HG03139 (cell line): ENCODE measurements around the gene SLC13A3.
"Not testable (repeated sequence)": the region's sequence is repeated elsewhere in the genome, so short reads cannot be mapped to it uniquely, and the experiment has no call there.

Source experiments
- ATAC-seq: cut with Tn5 transposase; IDR thresholded peaks from one replicate; pipeline ENCODE4 v1.9.1; 2021; ENCODE audit not compliant: unreplicated experiment

The SLC13A3 gene

DNA sequence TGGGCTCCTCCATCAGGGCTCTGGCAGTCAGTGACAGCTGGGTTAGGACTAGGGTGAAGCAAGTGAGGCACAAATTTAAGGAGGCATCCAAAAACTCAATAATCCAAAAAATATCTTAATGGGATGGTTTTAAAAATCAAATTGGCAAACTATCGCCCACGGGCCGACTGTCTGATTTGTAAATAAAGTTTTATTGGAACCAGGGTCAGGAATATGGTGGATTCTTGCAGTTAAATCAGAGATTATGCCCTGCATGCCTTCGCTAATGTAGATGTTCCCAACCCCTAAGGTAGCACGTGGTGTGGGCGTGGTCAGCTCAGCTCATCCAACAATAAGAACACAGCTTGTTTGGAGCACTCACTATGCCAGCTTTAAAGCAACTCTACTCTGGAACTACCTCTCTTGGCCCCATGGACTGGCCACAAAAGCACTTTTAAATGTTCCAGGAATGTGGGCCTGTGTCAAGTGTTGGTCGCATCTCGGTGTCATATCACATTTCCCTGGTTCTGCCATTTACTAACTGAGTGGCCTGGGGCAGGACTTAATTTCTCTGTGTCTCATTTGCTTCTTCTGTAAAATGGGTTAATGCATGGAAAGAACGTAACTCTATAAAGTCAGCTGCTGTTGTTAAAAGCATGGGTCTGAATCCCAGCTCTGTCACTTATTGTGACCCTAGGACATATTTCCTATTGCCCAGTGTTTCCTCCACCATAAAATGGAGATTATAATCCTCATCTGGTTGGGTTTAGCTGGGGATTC, 31.0 kb upstream of the SLC13A3 start:
- ATAC-seq, result no peak

DNA sequence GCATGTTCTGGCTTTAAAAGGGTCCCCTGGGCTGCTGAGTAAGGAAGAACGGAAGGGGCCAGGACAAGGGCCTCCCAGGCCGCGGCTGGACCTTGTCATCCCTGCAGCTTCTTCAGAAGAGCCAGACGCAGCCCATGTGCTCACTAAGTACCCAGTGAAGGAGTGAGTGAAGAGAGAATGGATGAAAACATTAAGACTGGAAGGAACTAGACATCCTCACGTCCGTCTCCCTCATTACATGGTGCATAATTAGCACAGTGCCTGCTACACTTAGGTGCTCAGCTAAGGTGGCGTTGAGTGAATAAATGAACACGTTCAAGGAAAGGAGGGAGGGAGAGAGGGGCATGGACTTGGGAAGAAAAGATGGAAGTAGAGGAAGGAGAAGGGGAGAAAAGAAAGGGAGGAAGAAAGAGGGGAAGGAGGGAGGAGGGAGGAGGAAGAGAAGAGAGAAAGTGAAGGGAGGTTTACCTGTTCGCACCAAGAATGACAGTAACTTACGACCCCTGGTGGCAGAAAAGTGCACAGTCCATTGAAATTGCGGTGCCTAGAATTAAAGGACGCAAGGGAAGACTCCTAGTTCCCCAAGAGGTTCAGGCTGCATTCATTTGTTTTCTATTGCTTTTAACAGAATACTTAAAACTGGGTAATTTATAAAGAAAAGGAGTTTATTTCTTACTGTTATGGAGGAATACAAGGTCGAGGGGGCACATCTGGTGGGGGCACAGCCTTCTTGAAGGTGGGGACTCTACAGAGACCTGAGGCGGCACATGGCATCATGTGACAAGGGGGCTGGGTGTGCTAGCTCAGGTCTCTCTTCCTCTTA, 30.0 kb upstream of the SLC13A3 start:
- no peak for ATAC-seq

DNA sequence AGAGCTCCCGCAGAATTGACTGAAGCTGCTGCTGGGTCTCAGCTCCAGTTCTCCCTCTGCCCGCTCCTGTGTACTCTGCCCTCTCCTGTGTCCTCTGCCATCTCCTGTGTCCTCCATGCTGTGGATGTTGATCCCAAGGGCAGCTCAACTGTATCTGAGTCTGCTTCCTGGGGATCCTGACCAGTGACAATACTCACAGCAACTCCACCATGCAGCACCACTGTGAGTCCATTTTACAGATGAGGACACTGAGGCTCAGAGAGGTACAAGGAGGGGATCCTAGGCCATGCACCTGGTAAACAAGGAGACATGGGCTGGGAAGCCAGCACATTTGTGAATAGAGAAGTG, 29.4 kb upstream of the SLC13A3 start:
- ATAC-seq, result no peak

DNA sequence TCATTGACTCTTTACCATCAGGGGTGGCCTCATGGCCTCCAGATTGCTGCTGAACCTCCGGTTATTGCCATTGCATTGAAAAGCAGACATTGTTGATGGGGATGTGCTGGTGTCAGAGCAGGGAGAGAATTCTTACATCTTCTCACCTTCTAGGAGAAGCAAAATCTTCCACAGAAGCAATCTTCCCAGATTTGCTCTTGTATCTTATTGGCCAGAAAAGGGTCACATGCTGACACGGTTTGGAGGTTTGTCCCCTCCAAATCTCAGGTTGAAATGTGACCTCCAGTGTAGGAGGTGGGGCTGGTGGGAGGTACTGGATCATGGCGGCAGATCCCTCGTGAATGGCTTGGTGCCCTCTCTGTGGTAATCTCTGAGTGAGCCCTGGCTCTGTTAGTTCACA, 27.3 kb upstream of the SLC13A3 start:
- ATAC-seq, result no peak

DNA sequence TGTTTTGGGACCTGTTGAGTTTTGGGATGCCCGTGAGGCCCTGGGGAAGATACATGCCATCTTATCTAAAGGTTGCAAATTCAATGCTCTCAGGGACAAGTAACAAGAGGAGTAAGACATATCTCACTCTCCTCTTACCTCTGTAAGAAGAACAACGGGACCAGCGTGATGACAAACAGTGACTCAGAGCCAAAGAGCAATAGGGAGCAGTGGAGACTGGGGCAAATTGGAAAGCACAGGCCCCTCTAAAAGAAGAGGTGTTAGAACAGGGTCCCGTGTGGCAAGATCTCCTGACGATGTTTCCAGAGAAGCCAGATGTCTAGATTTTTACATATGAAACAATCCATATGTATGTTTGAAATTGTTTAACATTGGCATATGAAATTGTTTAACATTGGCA, 26.3 kb upstream of the SLC13A3 start:
- ATAC-seq, result no peak

DNA sequence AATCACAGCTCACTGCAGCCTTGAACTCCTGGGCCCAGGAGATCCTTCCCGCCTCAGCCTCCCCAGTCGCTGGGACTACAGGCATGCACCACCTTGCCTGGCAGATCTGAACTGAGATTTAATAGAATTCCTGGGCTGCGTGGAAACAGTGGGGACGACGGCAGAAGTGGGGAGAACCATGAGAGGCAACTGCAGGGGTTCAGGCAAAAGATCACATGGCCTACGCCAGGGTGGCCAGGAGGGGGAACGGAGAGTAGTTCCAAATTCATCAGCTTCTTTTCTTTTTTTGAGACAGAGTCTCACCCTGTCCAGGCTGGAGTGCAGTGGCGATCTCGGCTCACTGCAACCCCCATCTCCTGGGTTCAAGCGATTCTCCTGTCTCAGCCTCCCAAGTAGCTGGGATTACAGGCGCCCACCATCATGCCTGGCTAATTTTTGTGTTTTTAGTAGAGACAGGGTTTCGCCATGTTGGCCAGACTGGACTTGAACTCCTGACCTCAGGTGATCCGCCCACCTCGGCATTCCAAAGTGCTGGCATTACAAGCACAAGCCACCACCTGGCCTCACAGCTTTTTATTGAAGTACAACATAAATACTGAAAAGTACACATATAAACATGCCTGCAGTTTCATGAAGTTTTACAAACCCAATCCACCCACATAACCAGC, 25.5 kb upstream of the SLC13A3 start:
- ATAC-seq, result not testable (repeated sequence)

DNA sequence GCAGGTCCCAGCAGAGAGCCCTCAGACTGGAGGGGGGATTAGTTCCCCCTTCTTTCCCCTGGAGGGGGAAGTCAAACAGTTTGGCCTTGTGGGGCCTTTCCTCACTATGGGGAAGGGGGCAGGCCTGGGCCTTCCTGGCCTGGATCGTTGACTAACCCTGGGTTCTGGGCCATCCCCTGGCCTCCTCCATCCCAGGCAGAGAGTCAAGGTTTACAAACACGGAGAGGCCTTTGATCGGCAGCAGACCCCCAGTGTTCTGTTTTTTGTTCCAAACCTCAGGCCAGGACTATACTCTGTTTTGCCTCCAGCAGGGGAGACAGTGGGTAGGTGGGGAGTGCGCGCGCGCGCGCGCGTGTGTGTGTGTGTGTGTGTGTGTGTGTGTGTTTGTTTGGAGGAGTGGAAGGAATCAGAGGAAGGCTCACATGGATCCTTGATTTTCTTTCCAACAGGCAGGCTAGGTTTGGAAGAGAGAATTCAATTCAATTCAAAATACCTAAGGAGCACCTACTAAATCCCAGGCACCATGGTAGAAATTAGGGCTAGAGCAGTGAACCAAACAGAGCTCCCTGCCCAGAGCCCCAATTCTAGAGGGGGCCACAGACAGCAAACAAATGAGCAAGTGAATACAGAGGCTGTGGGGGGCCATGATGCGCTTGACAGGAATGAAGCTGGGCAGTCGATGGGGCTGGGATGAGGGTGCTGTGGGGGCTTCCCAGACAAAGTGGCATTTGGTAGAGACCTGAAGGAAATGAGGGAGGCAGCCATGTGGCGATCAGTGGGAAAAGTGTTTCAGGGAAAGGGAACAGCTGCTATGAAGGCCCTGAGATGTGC, 23.2 kb upstream of the SLC13A3 start:
- ATAC-seq, result no peak

DNA sequence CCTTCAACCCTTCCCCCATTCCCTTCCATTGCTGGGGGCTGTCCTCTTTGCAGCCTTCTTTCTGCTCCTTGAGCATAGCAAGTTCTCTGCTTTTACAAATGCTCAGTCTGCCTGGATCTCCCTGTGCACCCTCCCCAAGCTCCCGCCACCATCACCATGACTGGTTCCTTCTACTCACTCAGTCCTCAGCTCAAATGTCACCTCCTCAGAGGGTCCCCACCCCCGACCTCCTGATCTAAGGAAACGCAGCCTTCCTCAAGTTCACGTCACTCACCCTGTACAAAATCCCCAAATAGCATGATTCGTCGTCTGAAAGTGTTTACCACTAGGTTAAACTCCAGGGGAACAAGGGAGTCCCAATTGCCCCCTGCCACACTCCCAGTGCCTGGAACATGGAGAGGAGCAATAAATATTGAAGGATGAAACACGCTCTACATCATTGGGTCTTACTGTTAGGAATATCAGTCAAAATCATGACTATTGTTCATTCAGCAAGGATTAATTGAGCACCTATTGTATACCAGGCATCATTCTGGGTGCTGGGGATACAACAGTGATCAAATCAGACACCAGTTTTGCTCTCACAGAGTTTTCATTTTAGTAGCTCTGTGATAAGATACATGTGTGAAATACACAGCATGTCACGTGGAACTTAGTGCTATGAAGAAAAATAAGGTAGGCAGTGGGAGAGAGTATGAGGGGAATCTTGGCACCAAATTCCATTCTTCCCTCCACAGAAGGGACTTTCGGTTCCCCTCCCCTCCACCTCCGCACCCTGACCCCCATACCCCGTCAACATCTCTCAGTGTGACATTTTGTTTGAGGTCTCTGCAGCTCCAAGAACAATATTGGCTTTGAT, 22.4 kb upstream of the SLC13A3 start:
- no peak for ATAC-seq

DNA sequence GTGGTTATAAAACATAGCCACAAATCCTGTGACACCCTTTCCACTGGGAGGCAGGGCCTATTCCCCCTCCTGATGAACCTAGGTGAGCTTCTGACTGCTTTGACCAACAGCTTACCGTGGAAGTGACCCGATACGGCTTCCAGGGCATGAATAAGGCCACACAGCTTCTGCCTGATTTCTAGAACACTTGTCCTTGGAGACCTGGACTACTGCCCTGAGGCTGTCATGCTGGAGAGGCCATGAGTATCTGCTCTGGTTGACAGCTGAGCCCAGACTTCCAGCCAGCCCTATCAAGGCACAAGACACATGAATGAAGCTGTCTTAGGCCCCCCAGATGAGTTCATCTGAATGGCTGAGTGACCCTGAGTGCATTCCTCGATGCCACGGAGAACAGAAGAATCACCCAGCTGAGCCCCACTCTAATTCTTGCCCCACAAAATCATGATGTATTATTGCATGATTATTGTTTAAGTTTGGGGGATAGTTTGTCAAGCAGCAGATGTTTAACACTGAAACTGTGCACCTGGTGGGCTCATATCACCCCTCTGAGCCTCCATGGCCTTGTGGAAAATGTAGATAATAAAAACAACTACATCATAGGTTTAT, 21.4 kb upstream of the SLC13A3 start:
- ATAC-seq, result no peak

DNA sequence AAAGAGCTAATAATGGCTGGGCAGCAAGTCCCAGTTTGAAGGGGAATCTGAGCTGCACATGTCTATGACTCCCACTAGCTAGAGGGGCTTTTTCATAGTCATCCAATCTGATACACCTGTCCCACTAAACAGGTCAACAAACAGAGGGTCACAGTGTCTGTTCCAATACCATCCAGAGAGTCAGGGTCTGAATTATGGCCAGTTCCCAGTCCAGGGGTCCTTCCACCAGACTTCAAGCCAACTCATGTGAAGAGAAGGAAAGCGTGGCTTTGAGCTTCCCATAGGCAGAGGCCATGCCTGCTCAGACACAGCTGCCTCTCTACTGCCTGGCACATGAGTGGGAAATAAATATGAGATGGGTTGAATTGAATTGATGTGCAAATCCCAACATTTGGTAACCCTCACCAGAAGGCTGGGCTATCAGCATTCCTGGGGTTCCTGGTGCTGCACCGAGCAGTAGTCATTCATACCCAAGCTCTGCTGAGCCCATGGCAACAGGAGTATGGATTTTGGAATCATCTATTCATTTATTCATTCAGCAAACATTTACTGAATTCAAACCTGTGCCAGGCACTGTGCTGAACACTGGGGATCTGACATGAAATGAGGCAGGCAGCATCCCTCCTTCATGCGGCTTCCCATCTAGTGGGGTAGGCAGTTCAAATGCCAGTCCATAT, 20.7 kb upstream of the SLC13A3 start:
- ATAC-seq, result no peak

DNA sequence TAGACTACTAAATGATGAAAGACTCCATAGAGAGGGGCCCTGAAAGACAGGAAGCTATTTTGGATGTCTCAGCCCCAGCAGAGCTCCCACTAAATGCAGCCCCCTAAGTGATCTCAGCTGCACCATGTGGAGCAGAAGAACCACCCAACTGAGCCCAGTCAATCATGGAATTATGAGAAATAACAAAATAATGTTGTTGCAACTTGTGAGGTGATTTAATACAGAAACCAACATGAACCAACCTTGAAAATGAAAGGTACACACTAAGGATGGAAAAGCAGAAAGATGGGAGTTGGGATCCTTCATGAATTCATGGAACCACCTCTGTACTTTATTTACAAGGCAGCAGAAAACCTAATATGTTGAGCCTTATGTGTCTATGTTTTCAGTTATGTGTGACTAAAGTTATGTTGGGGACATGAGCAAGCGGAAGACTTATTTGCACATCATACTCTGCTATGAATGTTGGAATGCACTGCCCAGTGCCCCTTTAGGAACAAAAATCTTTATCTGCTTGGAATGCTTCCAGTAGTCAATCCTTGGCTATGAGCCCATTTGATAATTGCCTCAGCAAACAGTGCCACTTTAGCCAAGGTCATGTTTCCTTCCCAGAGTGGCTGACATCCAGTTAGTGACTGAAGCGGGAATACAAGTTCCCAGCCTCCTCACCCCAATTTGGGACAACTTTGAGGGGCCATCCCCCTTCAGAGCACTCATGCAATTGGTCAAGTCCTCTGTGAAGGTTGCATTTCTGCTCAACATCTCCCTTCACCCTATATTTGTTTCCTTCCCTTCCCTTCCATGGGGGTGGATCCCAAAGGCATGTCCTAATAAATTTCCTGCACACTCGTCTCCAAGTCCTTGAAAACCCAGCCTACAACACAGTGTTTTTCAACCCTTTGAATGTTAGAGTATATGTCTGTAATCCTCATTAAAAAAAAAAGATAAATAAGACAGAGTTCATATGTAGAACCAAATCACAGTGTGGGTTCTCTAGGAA, 19.6 kb upstream of the SLC13A3 start:
- no peak for ATAC-seq

DNA sequence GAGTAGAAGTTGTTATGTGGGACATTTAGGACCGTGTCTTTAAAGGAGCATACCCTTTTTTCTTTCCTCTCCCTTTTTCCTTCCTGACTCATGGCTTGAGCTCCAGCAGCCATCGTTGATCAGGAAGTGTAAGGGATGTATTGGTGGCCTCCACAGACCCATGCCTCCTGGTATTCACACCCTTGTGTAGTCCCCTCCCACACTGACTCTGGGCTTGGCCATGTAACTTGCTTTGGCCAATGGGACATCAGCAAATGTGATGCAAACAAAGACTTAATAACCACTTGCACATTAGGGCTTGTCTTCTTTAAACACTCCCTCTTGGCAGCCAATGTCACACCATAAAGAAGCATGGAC, 18.9 kb upstream of the SLC13A3 start:
- no peak for ATAC-seq

DNA sequence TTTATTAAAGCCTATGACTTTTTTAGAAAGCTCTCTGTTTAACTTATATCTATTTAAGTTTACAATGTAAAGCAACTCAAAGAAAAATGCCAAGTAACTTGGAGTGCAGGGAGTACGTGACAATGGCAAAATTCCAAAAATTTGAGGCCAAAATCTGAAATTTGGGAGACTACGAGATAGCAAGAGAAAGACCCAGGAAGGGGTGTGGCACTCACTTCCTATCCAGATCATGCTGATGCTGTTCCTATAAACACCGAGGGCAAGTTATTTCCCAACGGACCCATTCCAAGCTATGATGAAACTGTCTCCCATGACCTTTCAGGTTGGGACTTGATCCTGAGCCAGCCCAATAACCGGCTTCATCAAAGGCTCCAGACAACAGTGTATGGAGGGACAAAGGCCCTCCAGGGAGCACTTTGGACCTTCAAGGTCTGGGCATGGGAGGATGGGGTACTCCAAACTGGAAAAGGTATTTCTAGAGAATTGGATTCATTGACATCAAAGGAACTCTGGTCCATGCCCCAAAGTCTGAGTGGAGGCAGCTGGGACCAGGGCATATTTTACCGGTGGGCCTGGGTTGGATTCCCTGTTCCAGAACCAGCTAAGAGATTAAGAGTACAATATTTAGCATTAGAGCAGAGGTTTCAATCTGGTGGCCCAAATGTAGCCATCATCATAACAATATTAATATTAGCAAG, 15.7 kb upstream of the SLC13A3 start:
- no peak for ATAC-seq

DNA sequence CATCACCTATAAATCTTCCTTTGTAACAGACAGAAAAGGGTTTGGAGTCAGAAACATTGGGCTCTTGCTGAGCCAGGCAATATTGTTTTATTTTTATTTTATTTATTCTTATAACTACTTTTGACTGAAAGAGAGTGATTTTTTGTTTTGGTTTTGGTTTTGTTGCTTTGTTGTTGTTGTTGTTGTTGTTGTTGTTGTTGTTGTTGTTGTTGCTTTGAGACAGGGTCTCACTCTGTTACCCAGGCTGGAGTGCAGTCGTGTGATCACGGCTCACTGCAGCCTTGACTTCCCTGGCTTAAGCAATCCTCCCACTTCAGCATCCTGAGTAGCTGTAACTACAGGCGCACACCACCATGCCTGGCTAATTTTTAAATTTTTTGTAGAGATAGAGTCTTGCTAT, 15.0 kb upstream of the SLC13A3 start:
- ATAC-seq, result no peak

DNA sequence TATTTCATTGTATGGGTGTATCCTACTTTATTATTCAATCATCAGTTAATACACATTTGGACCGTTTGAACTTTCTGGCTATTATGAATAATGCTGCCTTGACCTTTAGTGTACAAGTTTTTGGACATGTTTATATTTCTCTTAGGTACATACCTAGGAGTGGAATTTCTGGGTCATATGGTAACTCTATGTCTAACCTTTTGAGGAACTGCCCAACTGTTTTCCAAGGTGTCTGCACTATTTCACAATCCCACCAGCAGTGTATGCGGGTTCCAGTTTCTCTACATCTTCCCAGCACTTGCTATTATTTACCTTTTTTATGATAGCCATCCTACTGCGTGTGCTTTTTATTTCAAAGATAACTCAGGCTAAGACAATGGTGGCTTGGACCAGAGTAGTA, 14.3 kb upstream of the SLC13A3 start:
- no peak for ATAC-seq

DNA sequence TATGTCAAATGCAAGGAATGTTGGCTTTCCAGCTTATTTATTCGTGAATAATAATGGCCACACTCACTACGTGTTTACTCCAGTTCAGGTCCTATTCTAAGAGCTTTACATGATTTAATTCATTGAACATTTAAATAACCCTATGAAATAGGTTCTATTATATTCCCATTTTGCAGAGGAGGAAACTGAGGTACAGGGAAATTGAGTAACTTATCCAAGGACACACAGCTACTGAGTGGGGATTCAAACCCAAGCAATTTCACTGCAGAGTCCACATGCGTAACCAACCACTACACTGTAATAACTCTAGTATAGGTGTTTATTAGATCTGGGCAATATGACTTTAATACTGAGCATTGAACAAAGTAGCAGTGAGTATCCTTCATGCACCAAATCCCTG, 12.3 kb upstream of the SLC13A3 start:
- no peak for ATAC-seq

DNA sequence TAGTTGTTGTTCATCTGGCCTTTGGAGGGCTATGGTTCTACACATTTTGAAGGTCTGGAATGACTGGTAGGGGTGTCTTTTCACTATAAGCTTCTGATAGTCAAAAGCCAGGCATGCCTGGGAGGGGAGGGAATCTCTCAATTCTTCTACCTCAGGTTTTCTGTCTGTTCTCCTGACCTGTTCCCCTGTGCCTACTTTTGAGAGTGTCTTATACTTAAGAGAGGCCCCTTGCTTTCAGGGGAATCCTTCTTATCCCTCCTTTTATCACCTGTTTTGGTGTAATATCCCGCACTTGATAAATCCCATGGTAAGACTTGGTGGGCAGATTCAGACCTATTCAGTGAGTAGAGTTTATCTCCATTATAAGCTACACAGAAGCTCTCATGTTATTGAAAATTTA, 10.4 kb upstream of the SLC13A3 start:
- ATAC-seq, result no peak

DNA sequence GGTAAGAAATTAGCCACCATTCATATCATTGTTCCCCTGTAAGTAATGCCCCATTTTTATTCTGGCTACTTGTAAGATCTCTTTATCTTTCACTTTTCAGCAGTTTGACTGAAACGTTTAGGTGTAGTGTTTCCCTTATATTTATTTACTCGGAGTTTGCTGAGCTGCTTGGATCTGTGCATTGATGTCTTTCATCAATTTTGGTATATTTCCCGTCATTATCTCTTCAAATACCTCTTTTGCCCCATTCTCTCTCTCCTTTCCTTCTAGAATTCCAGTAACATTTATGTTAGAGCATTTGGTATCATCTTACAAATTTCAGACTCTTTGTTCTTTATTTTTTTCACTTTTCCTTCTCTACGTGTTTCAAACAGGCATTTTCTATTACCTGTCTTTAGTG, 9.2 kb upstream of the SLC13A3 start:
- ATAC-seq, result no peak
